Suppressor macrophage treated with lipopolysaccharide for 4 hours (primary cell): ENCODE measurements around the gene RDH16.
"Not testable (repeated sequence)": the region's sequence is repeated elsewhere in the genome, so short reads cannot be mapped to it uniquely, and the experiment has no call there.

Source experiments
- DNase-seq: peaks from one replicate; pipeline ENCODE4 v3.0.0-alpha.2; 2020

The RDH16 gene

GRCh38 chr12:56916296-56916995 is 41.0 kb downstream of the RDH16 start:
- no peak for DNase-seq

- no peak for DNase-seq
These were observed 42.7 kb downstream of the RDH16 start for GRCh38 chr12:56914724-56915123.

- no peak for DNase-seq
These were observed 43.2 kb downstream of the RDH16 start for GRCh38 chr12:56914256-56914655.

- DNase-seq: not testable (repeated sequence)
These were observed 48.0 kb downstream of the RDH16 start for GRCh38 chr12:56909403-56909802.

GRCh38 chr12:56908136-56908535 is 49.3 kb downstream of the RDH16 start:
- no peak for DNase-seq

- no peak for DNase-seq
These were observed 51.6 kb downstream of the RDH16 start for GRCh38 chr12:56905852-56906251.

- DNase-seq: no peak
These were observed 54.0 kb downstream of the RDH16 start for GRCh38 chr12:56903374-56903773.
